ENCODE results near the gene NES.
"Not testable (repeated sequence)": the region's sequence is repeated elsewhere in the genome, so short reads cannot be mapped to it uniquely, and the experiment has no call there.

Gene NES

GRCh38 chr1:156644146-156644545, 33.1 kb downstream of the NES start:
- H3K4me1 ChIP-seq (ENCODE audit: control insufficient read depth, insufficient read depth, low read length) = peaks cover 11% of the 10 kb centered on the region
- H3K9ac ChIP-seq (ENCODE audit: low read length) = no peak overlapping the region
- peaks cover 91% of the 10 kb centered on the region for H3K27me3 ChIP-seq (ENCODE audit: control insufficient read depth, insufficient read depth, low read length)
- H3K36me3 ChIP-seq (ENCODE audit: control insufficient read depth, insufficient read depth, low read length) = no peaks in the 10 kb centered on the region
- H3K9me3 ChIP-seq (ENCODE audit: control insufficient read depth, low read length) = no peaks in the 10 kb centered on the region
- H3K4me3 ChIP-seq (ENCODE audit: low read length) = no peak overlapping the region

GRCh38 chr1:156643778-156644092, 33.5 kb downstream of the NES start:
- H3K36me3 ChIP-seq (ENCODE audit: control insufficient read depth, insufficient read depth, low read length) = no peaks in the 10 kb centered on the region
- peaks cover 96% of the 10 kb centered on the region for H3K27me3 ChIP-seq (ENCODE audit: control insufficient read depth, insufficient read depth, low read length)
- H3K9me3 ChIP-seq (ENCODE audit: control insufficient read depth, low read length) = no peaks in the 10 kb centered on the region
- H3K4me3 ChIP-seq (ENCODE audit: low read length) = no peak overlapping the region
- peaks cover 11% of the 10 kb centered on the region for H3K4me1 ChIP-seq (ENCODE audit: control insufficient read depth, insufficient read depth, low read length)
- no peak overlapping the region for H3K9ac ChIP-seq (ENCODE audit: low read length)

DNA sequence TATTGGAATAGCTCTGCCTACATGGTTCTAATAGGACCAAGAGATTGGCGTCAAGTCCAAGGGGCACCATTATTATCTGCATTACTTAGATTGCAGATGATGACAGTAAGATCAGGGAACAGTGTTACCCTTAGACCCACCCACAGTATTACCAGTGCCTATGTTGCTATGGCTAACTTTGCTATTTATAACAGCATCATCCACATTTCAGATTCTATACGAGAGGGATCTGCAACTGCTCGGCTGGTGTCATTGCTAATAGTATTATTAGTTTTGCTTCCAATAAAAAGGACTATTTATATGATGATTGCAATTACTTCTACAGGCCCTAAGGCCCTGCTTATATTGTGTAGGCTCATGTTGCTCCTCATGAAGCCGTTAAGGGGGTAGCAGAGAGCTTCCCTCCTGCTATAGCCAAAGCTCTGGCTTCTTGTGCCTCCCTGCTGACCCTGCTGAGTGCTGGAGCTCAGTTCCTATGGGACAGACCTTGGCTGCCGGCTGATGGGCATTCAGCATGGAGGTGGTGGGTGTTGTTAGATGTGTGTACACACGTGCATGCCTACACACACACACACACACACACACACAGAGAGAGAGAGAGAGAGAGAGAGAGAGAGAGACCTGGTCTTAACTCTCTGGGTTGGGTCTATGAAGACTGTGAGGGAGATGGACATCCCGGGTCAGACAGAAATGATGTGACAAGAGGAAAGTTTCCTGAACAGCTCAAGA, 34.0 kb downstream of the NES start:
- Histone ChIP-seq H3K36me3 (ENCODE audit: control insufficient read depth, insufficient read depth, low read length) (no peaks in the 10 kb centered on the region), H3K9me3 (ENCODE audit: control insufficient read depth, low read length) (no peaks in the 10 kb centered on the region), H3K4me3 (ENCODE audit: low read length) (no peak overlapping the region), H3K4me1 (ENCODE audit: control insufficient read depth, insufficient read depth, low read length) (peaks cover 11% of the 10 kb centered on the region), H3K9ac (ENCODE audit: low read length) (no peak overlapping the region), H3K27me3 (ENCODE audit: control insufficient read depth, insufficient read depth, low read length) (peaks cover 99% of the 10 kb centered on the region)

DNA sequence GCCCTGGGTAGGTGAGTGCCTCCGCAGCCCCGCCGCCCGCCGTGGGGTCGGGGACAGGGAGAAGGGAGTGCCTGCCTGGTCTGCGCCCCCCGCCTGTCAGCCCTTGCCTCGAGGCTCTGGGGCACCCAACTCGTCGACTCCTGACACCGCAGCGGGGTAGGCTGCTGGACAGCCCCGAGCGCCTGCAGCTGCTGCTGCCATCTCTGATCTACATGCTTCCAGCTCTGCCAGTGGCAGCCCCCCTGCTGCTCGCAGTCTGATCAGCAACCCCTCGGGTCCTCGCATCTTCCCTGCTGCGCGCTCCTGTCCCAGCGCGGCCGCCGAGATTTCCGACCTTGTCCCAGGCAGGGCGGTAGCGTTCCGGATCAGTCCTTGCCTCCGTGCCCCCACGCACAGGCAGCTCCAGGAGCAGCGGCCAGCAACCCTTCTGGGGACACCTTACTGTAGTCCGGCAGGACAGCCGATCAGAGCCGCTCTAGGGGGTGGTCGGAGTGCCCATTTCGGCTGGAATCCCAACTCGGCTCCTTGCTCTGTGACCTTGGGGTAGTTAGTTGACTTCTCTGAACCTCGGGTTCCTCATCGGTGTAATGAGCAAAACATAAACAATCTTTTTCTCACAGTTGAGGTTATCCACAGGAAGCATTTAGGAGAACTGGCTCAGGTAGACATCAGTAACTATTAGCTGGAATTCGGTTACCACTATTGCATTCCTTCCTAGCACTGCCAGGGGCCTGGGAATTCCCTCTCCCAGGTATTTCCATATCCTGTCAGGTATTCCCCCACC, 34.8 kb downstream of the NES start:
- Histone ChIP-seq H3K9ac (ENCODE audit: low read length) (no peak overlapping the region), H3K36me3 (ENCODE audit: control insufficient read depth, insufficient read depth, low read length) (no peaks in the 10 kb centered on the region), H3K9me3 (ENCODE audit: control insufficient read depth, low read length) (no peaks in the 10 kb centered on the region), H3K4me3 (ENCODE audit: low read length) (no peak overlapping the region), H3K27me3 (ENCODE audit: control insufficient read depth, insufficient read depth, low read length) (peaks cover 97% of the 10 kb centered on the region), H3K4me1 (ENCODE audit: control insufficient read depth, insufficient read depth, low read length) (peaks cover 11% of the 10 kb centered on the region)

- peaks cover 90% of the 10 kb centered on the region for H3K27me3 ChIP-seq (ENCODE audit: control insufficient read depth, insufficient read depth, low read length)
- peaks cover 11% of the 10 kb centered on the region for H3K4me1 ChIP-seq (ENCODE audit: control insufficient read depth, insufficient read depth, low read length)
- no peaks in the 10 kb centered on the region for H3K9me3 ChIP-seq (ENCODE audit: control insufficient read depth, low read length)
- H3K4me3 ChIP-seq (ENCODE audit: low read length) = no peak within 1 kb of the TSS
- no peaks in the 10 kb centered on the region for H3K36me3 ChIP-seq (ENCODE audit: control insufficient read depth, insufficient read depth, low read length)
- no peak within 1 kb of the TSS for H3K9ac ChIP-seq (ENCODE audit: low read length)
Observed at GRCh38 chr1:156641761-156642264, 35.4 kb downstream of the NES start, which contains the start of gene BCAN. Gene BCAN (plus strand): TSS chr1:156642117. CDS start chr1:156646055, 3,938 bp downstream.

DNA sequence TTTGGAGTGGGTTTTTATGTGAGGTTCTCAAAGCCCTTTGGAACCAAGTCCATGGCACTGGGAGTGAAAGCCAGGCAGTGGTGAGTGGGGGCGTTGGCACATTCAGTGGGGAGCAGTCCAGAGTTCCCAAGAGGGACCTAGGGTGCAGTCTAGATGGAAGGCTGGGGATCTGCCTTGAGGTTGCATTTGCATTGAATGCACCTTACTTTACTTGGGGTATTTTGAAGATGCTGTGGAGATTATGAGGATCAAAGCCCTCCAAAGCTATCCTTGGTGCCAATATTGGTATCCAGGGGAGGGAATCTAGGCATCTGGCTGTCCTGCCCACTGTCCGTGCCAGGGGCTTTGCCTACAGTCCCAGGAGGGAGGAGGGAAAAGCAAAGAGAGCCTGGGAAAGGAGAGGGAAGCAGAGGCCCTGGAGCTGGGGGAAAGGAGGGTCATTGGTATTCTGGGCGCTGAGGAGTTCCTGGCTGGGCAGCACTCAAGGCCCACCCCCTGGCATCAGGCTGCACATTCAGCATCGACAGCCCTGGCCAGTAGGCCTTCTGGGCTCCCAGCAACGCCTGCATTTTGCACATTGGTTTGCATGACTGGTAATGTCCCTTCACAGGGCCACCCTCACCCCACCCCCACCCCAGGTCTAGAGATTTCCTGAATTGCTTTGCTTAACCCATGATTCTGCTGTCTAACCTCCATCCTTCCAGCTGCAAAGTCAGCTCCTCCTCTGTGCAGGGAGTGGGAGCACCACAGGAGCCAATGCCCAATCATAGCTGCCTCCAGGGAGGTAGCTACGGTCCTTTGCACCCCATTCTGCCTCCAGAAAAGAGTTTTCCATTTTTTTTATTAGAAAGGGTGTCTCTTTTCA, 36.1 kb downstream of the NES start:
- no peak overlapping the region for H3K4me3 ChIP-seq (ENCODE audit: low read length)
- H3K9ac ChIP-seq (ENCODE audit: low read length) = no peak overlapping the region
- peaks cover 11% of the 10 kb centered on the region for H3K4me1 ChIP-seq (ENCODE audit: control insufficient read depth, insufficient read depth, low read length)
- H3K27me3 ChIP-seq (ENCODE audit: control insufficient read depth, insufficient read depth, low read length) = peaks cover 87% of the 10 kb centered on the region
- no peaks in the 10 kb centered on the region for H3K36me3 ChIP-seq (ENCODE audit: control insufficient read depth, insufficient read depth, low read length)
- no peaks in the 10 kb centered on the region for H3K9me3 ChIP-seq (ENCODE audit: control insufficient read depth, low read length)

- no peaks in the 10 kb centered on the region for H3K36me3 ChIP-seq (ENCODE audit: control insufficient read depth, insufficient read depth, low read length)
- no peak overlapping the region for H3K4me3 ChIP-seq (ENCODE audit: low read length)
- peaks cover 11% of the 10 kb centered on the region for H3K4me1 ChIP-seq (ENCODE audit: control insufficient read depth, insufficient read depth, low read length)
- no peaks in the 10 kb centered on the region for H3K9me3 ChIP-seq (ENCODE audit: control insufficient read depth, low read length)
- no peak overlapping the region for H3K9ac ChIP-seq (ENCODE audit: low read length)
- peaks cover 78% of the 10 kb centered on the region for H3K27me3 ChIP-seq (ENCODE audit: control insufficient read depth, insufficient read depth, low read length)
Observed at GRCh38 chr1:156639601-156640101, 37.6 kb downstream of the NES start.

DNA sequence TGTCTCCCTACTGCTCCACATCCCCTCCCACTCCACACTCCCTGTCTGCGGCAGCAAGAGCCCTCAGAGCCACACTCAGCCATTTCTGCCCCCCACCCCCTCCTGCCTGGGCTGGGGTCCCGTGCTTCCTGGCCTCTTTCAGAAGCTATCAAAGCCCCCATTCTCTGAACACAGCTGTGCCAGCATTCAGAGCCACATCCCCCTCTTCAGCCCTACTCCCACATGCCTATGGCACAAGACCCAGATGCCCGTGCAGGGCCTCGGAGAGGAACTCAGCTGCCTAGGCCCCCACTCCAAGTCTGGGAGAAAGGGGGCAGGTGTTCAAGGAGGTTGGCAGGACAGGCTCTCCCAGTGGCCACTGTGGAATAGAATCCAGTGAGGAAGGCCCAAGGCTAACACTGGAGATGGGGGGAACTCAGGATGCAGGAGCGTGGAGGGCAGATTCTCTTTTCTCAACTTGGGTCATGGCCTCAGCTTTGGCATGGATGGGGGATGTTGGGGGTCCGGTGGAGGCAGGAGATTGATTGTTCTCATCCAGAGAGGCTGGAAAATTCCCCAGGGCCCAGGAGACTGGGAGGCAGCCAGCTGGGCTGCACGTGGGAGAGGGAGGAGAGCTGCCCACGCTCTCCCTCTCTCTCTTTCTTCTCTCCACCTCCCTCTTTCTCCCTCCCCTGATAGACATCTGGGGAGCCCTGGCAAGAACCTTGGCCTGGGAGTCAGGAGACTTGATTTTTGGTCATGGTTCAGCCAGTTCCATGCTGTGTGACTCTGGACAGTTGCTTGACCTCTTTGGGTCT, 38.8 kb downstream of the NES start:
- no peaks in the 10 kb centered on the region for H3K36me3 ChIP-seq (ENCODE audit: control insufficient read depth, insufficient read depth, low read length)

GRCh38 chr1:156632355-156632754, 44.9 kb downstream of the NES start:
- H3K27me3 ChIP-seq (ENCODE audit: control insufficient read depth, insufficient read depth, low read length) = peaks cover 44% of the 10 kb centered on the region
- H3K4me3 ChIP-seq (ENCODE audit: low read length) = no peak overlapping the region
- H3K9me3 ChIP-seq (ENCODE audit: control insufficient read depth, low read length) = no peaks in the 10 kb centered on the region
- no peaks in the 10 kb centered on the region for H3K4me1 ChIP-seq (ENCODE audit: control insufficient read depth, insufficient read depth, low read length)
- no peak overlapping the region for H3K9ac ChIP-seq (ENCODE audit: low read length)
- H3K36me3 ChIP-seq (ENCODE audit: control insufficient read depth, insufficient read depth, low read length) = no peaks in the 10 kb centered on the region

More for the DNA sequence above, 38.8 kb downstream of the NES start:
- peaks cover 11% of the 10 kb centered on the region for H3K4me1 ChIP-seq (ENCODE audit: control insufficient read depth, insufficient read depth, low read length)
- no peaks in the 10 kb centered on the region for H3K9me3 ChIP-seq (ENCODE audit: control insufficient read depth, low read length)
- H3K4me3 ChIP-seq (ENCODE audit: low read length) = no peak overlapping the region
- peaks cover 71% of the 10 kb centered on the region for H3K27me3 ChIP-seq (ENCODE audit: control insufficient read depth, insufficient read depth, low read length)
- H3K9ac ChIP-seq (ENCODE audit: low read length) = no peak overlapping the region

GRCh38 chr1:156631152-156631551, 46.1 kb downstream of the NES start:
- not testable (repeated sequence) for H3K9me3 ChIP-seq (ENCODE audit: control insufficient read depth, low read length); H3K9ac ChIP-seq (ENCODE audit: low read length); H3K4me3 ChIP-seq (ENCODE audit: low read length); H3K4me1 ChIP-seq (ENCODE audit: control insufficient read depth, insufficient read depth, low read length); H3K36me3 ChIP-seq (ENCODE audit: control insufficient read depth, insufficient read depth, low read length)
- peaks cover 51% of the 10 kb centered on the region for H3K27me3 ChIP-seq (ENCODE audit: control insufficient read depth, insufficient read depth, low read length)

- H3K4me1 ChIP-seq (ENCODE audit: control insufficient read depth, insufficient read depth, low read length) = peaks cover 8% of the 10 kb centered on the region
- peaks cover 61% of the 10 kb centered on the region for H3K27me3 ChIP-seq (ENCODE audit: control insufficient read depth, insufficient read depth, low read length)
- H3K9ac ChIP-seq (ENCODE audit: low read length) = no peak overlapping the region
- no peaks in the 10 kb centered on the region for H3K36me3 ChIP-seq (ENCODE audit: control insufficient read depth, insufficient read depth, low read length)
- H3K4me3 ChIP-seq (ENCODE audit: low read length) = no peak overlapping the region
- no peaks in the 10 kb centered on the region for H3K9me3 ChIP-seq (ENCODE audit: control insufficient read depth, low read length)
Observed at GRCh38 chr1:156629823-156630449, 47.3 kb downstream of the NES start.

Measured in mucosa of stomach (tissue), 1 donor.